ENCODE measurements around the gene C5orf58.
A peak's percentile ranks its signal among the peaks of the same experiment; 100 is the strongest.

Gene C5orf58

GRCh38 chr5:170219615-170220014 lies 13.2 kb upstream of the C5orf58 start:
- Histone ChIP-seq H3K9ac (ENCODE audit: low read depth, low read length, poor library complexity, severe bottlenecking) (peak overlapping the region; percentile 58), H3K4me2 (ENCODE audit: low read depth, low read length, poor library complexity, severe bottlenecking) (peak overlapping the region; percentile 71), H3F3A (ENCODE audit: low read depth) (0 out of 2 replicates have a peak, but pooled peaks cover 6% of the 10 kb centered on the region), H2AFZ (ENCODE audit: low read length) (no peak overlapping the region), H3K79me2 (ENCODE audit: insufficient read depth, low read length) (no peaks in the 10 kb centered on the region), H3K36me3 (ENCODE audit: insufficient read depth, low read length) (no peaks in the 10 kb centered on the region), H3K9me3 (ENCODE audit: insufficient read depth, low read depth, low read length) (no peaks in the 10 kb centered on the region), H3K4me1 (ENCODE audit: insufficient read depth, low read length, poor library complexity, severe bottlenecking) (peaks cover 29% of the 10 kb centered on the region), H3K9me2 (replicated peaks; ENCODE audit: low read depth, low read length) (no peaks in the 10 kb centered on the region), H4K20me1 (ENCODE audit: insufficient read depth, low read length, poor library complexity, severe bottlenecking) (no peaks in the 10 kb centered on the region), H3K4me3 (ENCODE audit: low read length, poor library complexity, severe bottlenecking) (peak overlapping the region; percentile 51), H3K27me3 (ENCODE audit: insufficient read depth, low read length, poor library complexity, severe bottlenecking) (no peaks in the 10 kb centered on the region)
- TF ChIP-seq EZH2phosphoT487 (IDR thresholded peaks at IDR 0.05; ENCODE audit: borderline replicate concordance) (no peak), CTCF (conservative IDR thresholded peaks at IDR 0.05; ENCODE audit: low read length) (no peak)

- Histone ChIP-seq H3K4me3 (ENCODE audit: low read length, poor library complexity, severe bottlenecking) (peak overlapping the region; percentile 32), H3K4me2 (ENCODE audit: low read depth, low read length, poor library complexity, severe bottlenecking) (peak overlapping the region; percentile 71), H3K9me2 (replicated peaks; ENCODE audit: low read depth, low read length) (no peaks in the 10 kb centered on the region), H3K9me3 (ENCODE audit: insufficient read depth, low read depth, low read length) (no peaks in the 10 kb centered on the region), H3K36me3 (ENCODE audit: insufficient read depth, low read length) (no peaks in the 10 kb centered on the region), H2AFZ (ENCODE audit: low read length) (no peak overlapping the region), H3K79me2 (ENCODE audit: insufficient read depth, low read length) (no peaks in the 10 kb centered on the region), H3F3A (ENCODE audit: low read depth) (0 out of 2 replicates have a peak, but pooled peaks cover 6% of the 10 kb centered on the region), H3K9ac (ENCODE audit: low read depth, low read length, poor library complexity, severe bottlenecking) (no peak overlapping the region), H4K20me1 (ENCODE audit: insufficient read depth, low read length, poor library complexity, severe bottlenecking) (no peaks in the 10 kb centered on the region), H3K4me1 (ENCODE audit: insufficient read depth, low read length, poor library complexity, severe bottlenecking) (peaks cover 29% of the 10 kb centered on the region), H3K27me3 (ENCODE audit: insufficient read depth, low read length, poor library complexity, severe bottlenecking) (no peaks in the 10 kb centered on the region)
- TF ChIP-seq EZH2phosphoT487 (IDR thresholded peaks at IDR 0.05; ENCODE audit: borderline replicate concordance), result no peak
- TF ChIP-seq CTCF (conservative IDR thresholded peaks at IDR 0.05; ENCODE audit: low read length), result no peak
These were observed 12.6 kb upstream of the C5orf58 start for GRCh38 chr5:170220191-170220590.

GRCh38 chr5:170221327-170221741 lies 11.5 kb upstream of the C5orf58 start:
- Histone ChIP-seq H3K4me2 (ENCODE audit: low read depth, low read length, poor library complexity, severe bottlenecking) (no peak overlapping the region), H3K27me3 (ENCODE audit: insufficient read depth, low read length, poor library complexity, severe bottlenecking) (no peaks in the 10 kb centered on the region), H4K20me1 (ENCODE audit: insufficient read depth, low read length, poor library complexity, severe bottlenecking) (no peaks in the 10 kb centered on the region), H3K79me2 (ENCODE audit: insufficient read depth, low read length) (no peaks in the 10 kb centered on the region), H3F3A (ENCODE audit: low read depth) (0 out of 2 replicates have a peak, but pooled peaks cover 6% of the 10 kb centered on the region), H3K9me3 (ENCODE audit: insufficient read depth, low read depth, low read length) (no peaks in the 10 kb centered on the region), H3K9me2 (replicated peaks; ENCODE audit: low read depth, low read length) (no peaks in the 10 kb centered on the region), H3K9ac (ENCODE audit: low read depth, low read length, poor library complexity, severe bottlenecking) (no peak overlapping the region), H2AFZ (ENCODE audit: low read length) (no peak overlapping the region), H3K4me1 (ENCODE audit: insufficient read depth, low read length, poor library complexity, severe bottlenecking) (peaks cover 29% of the 10 kb centered on the region), H3K36me3 (ENCODE audit: insufficient read depth, low read length) (no peaks in the 10 kb centered on the region), H3K4me3 (ENCODE audit: low read length, poor library complexity, severe bottlenecking) (no peak overlapping the region)
- no peak for TF ChIP-seq EZH2phosphoT487 (IDR thresholded peaks at IDR 0.05; ENCODE audit: borderline replicate concordance)
- TF ChIP-seq CTCF (conservative IDR thresholded peaks at IDR 0.05; ENCODE audit: low read length), result no peak

Measured in Loucy (cell line).